ENCODE data around the gene METRNL. TPM values are rescaled to one million over a fixed set of nuclear protein-coding genes. Genes with fewer than 3 reads are reported as not detected.

METRNL gene
- total RNA-seq, 1 experiment from 2014 or later: 32.0 TPM

GRCh38 chr17:83067718-83068261, 11.6 kb upstream of the METRNL start:
- Histone ChIP-seq H3K27me3 (ENCODE audit: control insufficient read depth, insufficient read depth, low read length) (no peaks in the 10 kb centered on the region), H3K36me3 (replicated peaks; ENCODE audit: control insufficient read depth, insufficient read depth, low read length) (no peaks in the 10 kb centered on the region), H3K4me3 (ENCODE audit: insufficient read depth, low read depth, low read length) (no peak overlapping the region)
- DNase-seq: no peak

- H3K27me3 ChIP-seq (ENCODE audit: control insufficient read depth, insufficient read depth, low read length): no peaks in the 10 kb centered on the region
- DNase-seq: no peak
- H3K4me3 ChIP-seq (ENCODE audit: insufficient read depth, low read depth, low read length): no peak overlapping the region
- no peaks in the 10 kb centered on the region for H3K36me3 ChIP-seq (replicated peaks; ENCODE audit: control insufficient read depth, insufficient read depth, low read length)
Measured at GRCh38 chr17:83068641-83069570, 10.5 kb upstream of the METRNL start.

GRCh38 chr17:83069571-83069906, 9.9 kb upstream of the METRNL start:
- Histone ChIP-seq H3K27me3 (ENCODE audit: control insufficient read depth, insufficient read depth, low read length) (no peaks in the 10 kb centered on the region), H3K4me3 (ENCODE audit: insufficient read depth, low read depth, low read length) (no peak overlapping the region), H3K36me3 (replicated peaks; ENCODE audit: control insufficient read depth, insufficient read depth, low read length) (no peaks in the 10 kb centered on the region)
- DNase-seq: no peak

GRCh38 chr17:83069931-83070742, 9.3 kb upstream of the METRNL start:
- H3K27me3 ChIP-seq (ENCODE audit: control insufficient read depth, insufficient read depth, low read length): no peaks in the 10 kb centered on the region
- DNase-seq: no peak
- H3K36me3 ChIP-seq (replicated peaks; ENCODE audit: control insufficient read depth, insufficient read depth, low read length): no peaks in the 10 kb centered on the region
- no peak overlapping the region for H3K4me3 ChIP-seq (ENCODE audit: insufficient read depth, low read depth, low read length)

GRCh38 chr17:83070800-83071341, 8.5 kb upstream of the METRNL start:
- H3K27me3 ChIP-seq (ENCODE audit: control insufficient read depth, insufficient read depth, low read length): no peaks in the 10 kb centered on the region
- H3K4me3 ChIP-seq (ENCODE audit: insufficient read depth, low read depth, low read length): no peak overlapping the region
- no peak for DNase-seq
- H3K36me3 ChIP-seq (replicated peaks; ENCODE audit: control insufficient read depth, insufficient read depth, low read length): no peaks in the 10 kb centered on the region

- DNase-seq: no peak
Measured at GRCh38 chr17:83071365-83071764, 8.0 kb upstream of the METRNL start.

GRCh38 chr17:83071966-83072562, 7.3 kb upstream of the METRNL start:
- Histone ChIP-seq H3K27me3 (ENCODE audit: control insufficient read depth, insufficient read depth, low read length) (peaks cover under 1% of the 10 kb centered on the region; the same call in 1 of the 2 replicates), H3K36me3 (replicated peaks; ENCODE audit: control insufficient read depth, insufficient read depth, low read length) (no peaks in the 10 kb centered on the region), H3K4me3 (ENCODE audit: insufficient read depth, low read depth, low read length) (no peak overlapping the region)
- DNase-seq: no peak

More at GRCh38 chr17:83071365-83071764, 8.0 kb upstream of the METRNL start:
- Histone ChIP-seq H3K36me3 (replicated peaks; ENCODE audit: control insufficient read depth, insufficient read depth, low read length) (no peaks in the 10 kb centered on the region), H3K27me3 (ENCODE audit: control insufficient read depth, insufficient read depth, low read length) (no peaks in the 10 kb centered on the region), H3K4me3 (ENCODE audit: insufficient read depth, low read depth, low read length) (no peak overlapping the region)

GRCh38 chr17:83072600-83073358, 6.6 kb upstream of the METRNL start:
- H3K4me3 ChIP-seq (ENCODE audit: insufficient read depth, low read depth, low read length): no peak overlapping the region
- H3K27me3 ChIP-seq (ENCODE audit: control insufficient read depth, insufficient read depth, low read length): peaks cover 7% of the 10 kb centered on the region
- no peaks in the 10 kb centered on the region for H3K36me3 ChIP-seq (replicated peaks; ENCODE audit: control insufficient read depth, insufficient read depth, low read length)
- no peak for DNase-seq

GRCh38 chr17:83073389-83074063, 5.9 kb upstream of the METRNL start:
- no peak for DNase-seq
- H3K36me3 ChIP-seq (replicated peaks; ENCODE audit: control insufficient read depth, insufficient read depth, low read length): no peaks in the 10 kb centered on the region
- no peak overlapping the region for H3K4me3 ChIP-seq (ENCODE audit: insufficient read depth, low read depth, low read length)
- H3K27me3 ChIP-seq (ENCODE audit: control insufficient read depth, insufficient read depth, low read length): peaks cover 15% of the 10 kb centered on the region

- DNase-seq: no peak
- no peaks in the 10 kb centered on the region for H3K36me3 ChIP-seq (replicated peaks; ENCODE audit: control insufficient read depth, insufficient read depth, low read length)
- no peak overlapping the region for H3K4me3 ChIP-seq (ENCODE audit: insufficient read depth, low read depth, low read length)
- peaks cover 20% of the 10 kb centered on the region for H3K27me3 ChIP-seq (ENCODE audit: control insufficient read depth, insufficient read depth, low read length)
Measured at GRCh38 chr17:83074486-83075223, 4.8 kb upstream of the METRNL start.

- Histone ChIP-seq H3K36me3 (replicated peaks; ENCODE audit: control insufficient read depth, insufficient read depth, low read length) (no peaks in the 10 kb centered on the region), H3K27me3 (ENCODE audit: control insufficient read depth, insufficient read depth, low read length) (peaks cover 20% of the 10 kb centered on the region), H3K4me3 (ENCODE audit: insufficient read depth, low read depth, low read length) (no peak overlapping the region)
- no peak for DNase-seq
Measured at GRCh38 chr17:83075270-83075880, 4.0 kb upstream of the METRNL start.

- Histone ChIP-seq H3K27me3 (ENCODE audit: control insufficient read depth, insufficient read depth, low read length) (peaks cover 28% of the 10 kb centered on the region), H3K36me3 (replicated peaks; ENCODE audit: control insufficient read depth, insufficient read depth, low read length) (no peaks in the 10 kb centered on the region), H3K4me3 (ENCODE audit: insufficient read depth, low read depth, low read length) (no peak overlapping the region)
- DNase-seq: no peak
Measured at GRCh38 chr17:83076938-83077337, 2.5 kb upstream of the METRNL start.

Measured in H7 (cell line).